Measurements from ENCODE around the gene TRIM2.

The TRIM2 gene

GRCh38 chr4:153333874-153334273 is 129.6 kb downstream of the TRIM2 start:
- DNase-seq (ENCODE audit: low read depth): no peak

- peak; percentile 40 for DNase-seq (ENCODE audit: low read depth)
These were observed 131.4 kb downstream of the TRIM2 start for GRCh38 chr4:153335665-153336064.

GRCh38 chr4:153337686-153338085 is 133.4 kb downstream of the TRIM2 start:
- DNase-seq (ENCODE audit: low read depth): no peak

- peak; percentile 69 for DNase-seq (ENCODE audit: low read depth)
These were observed 137.4 kb downstream of the TRIM2 start for GRCh38 chr4:153341575-153342090.

GRCh38 chr4:153342751-153343552 is 138.7 kb downstream of the TRIM2 start:
- DNase-seq (ENCODE audit: low read depth): no peak

GRCh38 chr4:153344131-153345011 is 140.1 kb downstream of the TRIM2 start, which contains the start of gene MND1:
Gene MND1 (plus strand): TSS chr4:153344688. CDS start chr4:153344738, 50 bp downstream.
- peak; percentile 79 for DNase-seq (ENCODE audit: low read depth)

- DNase-seq (ENCODE audit: low read depth): peak; percentile 69
These were observed 141.1 kb downstream of the TRIM2 start for GRCh38 chr4:153345012-153345981.

GRCh38 chr4:153346031-153346430 is 141.8 kb downstream of the TRIM2 start:
- DNase-seq (ENCODE audit: low read depth): no peak

- DNase-seq (ENCODE audit: low read depth): no peak
These were observed 142.3 kb downstream of the TRIM2 start for GRCh38 chr4:153346563-153346962.

GRCh38 chr4:153347117-153347516 is 142.9 kb downstream of the TRIM2 start:
- no peak for DNase-seq (ENCODE audit: low read depth)

- DNase-seq (ENCODE audit: low read depth): no peak
These were observed 143.8 kb downstream of the TRIM2 start for GRCh38 chr4:153348006-153348405.

GRCh38 chr4:153349206-153349805 is 145.1 kb downstream of the TRIM2 start:
- no peak for DNase-seq (ENCODE audit: low read depth)

- no peak for DNase-seq (ENCODE audit: low read depth)
These were observed 157.9 kb downstream of the TRIM2 start for GRCh38 chr4:153362184-153362583.

GRCh38 chr4:153364061-153364460 is 159.8 kb downstream of the TRIM2 start:
- peak; percentile 31 for DNase-seq (ENCODE audit: low read depth)

- DNase-seq (ENCODE audit: low read depth): no peak
These were observed 160.8 kb downstream of the TRIM2 start for GRCh38 chr4:153365003-153365402.

GRCh38 chr4:153366486-153366885 is 162.2 kb downstream of the TRIM2 start:
- no peak for DNase-seq (ENCODE audit: low read depth)

GRCh38 chr4:153367092-153367491 is 162.8 kb downstream of the TRIM2 start:
- no peak for DNase-seq (ENCODE audit: low read depth)

- DNase-seq (ENCODE audit: low read depth): no peak
These were observed 164.8 kb downstream of the TRIM2 start for GRCh38 chr4:153369021-153369420.

- no peak for DNase-seq (ENCODE audit: low read depth)
These were observed 167.5 kb downstream of the TRIM2 start for GRCh38 chr4:153371701-153372234.

- no peak for DNase-seq (ENCODE audit: low read depth)
These were observed 168.8 kb downstream of the TRIM2 start for GRCh38 chr4:153372967-153373562.
